A673 (cell line): ENCODE measurements around the gene CNGA2.

Source experiments
- EZH2 ChIP-seq: fragments of 200-600 bp; sonication (generic); IDR thresholded peaks from 2 replicates; pipeline ENCODE4 v1.6.1; 2017; ENCODE audit warnings: borderline replicate concordance, low read depth, mild to moderate bottlenecking, mixed read lengths, antibody characterized with exemption, low read length; ENCODE audit not compliant: poor library complexity, severe bottlenecking
- TF ChIP-seq, protein P1 (sequence below): fragments of 300-800, 200-600 bp; sonication (generic); conservative IDR thresholded peaks from 2 replicates; pipeline ENCODE4 v1.5.1; 2017; ENCODE audit warnings: low read depth, mild to moderate bottlenecking, antibody characterized with exemption, low read length, moderate library complexity, mixed read lengths

DNA sequence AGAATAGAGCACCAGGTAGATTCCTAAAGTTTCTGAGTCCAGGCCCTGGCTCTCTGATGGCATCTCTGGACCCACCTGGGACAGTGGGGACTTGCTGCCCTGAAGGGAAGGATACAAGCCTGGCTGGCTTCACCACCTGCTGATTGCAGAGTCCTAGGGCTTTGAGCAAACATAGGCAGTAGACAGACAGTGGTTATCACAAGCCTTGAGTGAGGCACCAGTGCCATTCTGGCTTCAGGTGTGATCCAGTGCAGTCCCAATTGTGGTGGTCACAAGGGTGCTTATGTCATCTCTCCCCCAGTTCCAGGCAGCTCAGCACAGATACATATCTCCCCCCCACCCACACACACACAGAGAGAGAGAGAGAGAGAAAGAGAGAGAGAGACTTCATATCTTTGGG is 45.9 kb upstream of the CNGA2 start:
- TF ChIP-seq, protein P1, sequence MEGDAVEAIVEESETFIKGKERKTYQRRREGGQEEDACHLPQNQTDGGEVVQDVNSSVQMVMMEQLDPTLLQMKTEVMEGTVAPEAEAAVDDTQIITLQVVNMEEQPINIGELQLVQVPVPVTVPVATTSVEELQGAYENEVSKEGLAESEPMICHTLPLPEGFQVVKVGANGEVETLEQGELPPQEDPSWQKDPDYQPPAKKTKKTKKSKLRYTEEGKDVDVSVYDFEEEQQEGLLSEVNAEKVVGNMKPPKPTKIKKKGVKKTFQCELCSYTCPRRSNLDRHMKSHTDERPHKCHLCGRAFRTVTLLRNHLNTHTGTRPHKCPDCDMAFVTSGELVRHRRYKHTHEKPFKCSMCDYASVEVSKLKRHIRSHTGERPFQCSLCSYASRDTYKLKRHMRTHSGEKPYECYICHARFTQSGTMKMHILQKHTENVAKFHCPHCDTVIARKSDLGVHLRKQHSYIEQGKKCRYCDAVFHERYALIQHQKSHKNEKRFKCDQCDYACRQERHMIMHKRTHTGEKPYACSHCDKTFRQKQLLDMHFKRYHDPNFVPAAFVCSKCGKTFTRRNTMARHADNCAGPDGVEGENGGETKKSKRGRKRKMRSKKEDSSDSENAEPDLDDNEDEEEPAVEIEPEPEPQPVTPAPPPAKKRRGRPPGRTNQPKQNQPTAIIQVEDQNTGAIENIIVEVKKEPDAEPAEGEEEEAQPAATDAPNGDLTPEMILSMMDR = no peak
- TF ChIP-seq EZH2 = no peak
